Smooth muscle cell (in vitro differentiated cells): ENCODE measurements around the gene FKBP4. TPM values are rescaled to one million over a fixed set of nuclear protein-coding genes. Genes with fewer than 3 reads are reported as not detected.

ENCODE experiments used
- DNase-seq: peaks from one replicate; lab custom pipeline; 2025; ENCODE audit not compliant: unreplicated experiment; lab: John Stamatoyannopoulos, UW
- H2AFZ ChIP-seq: fragments of 200-600 bp; sonication (generic); 2 replicates; pipeline ENCODE4 v1.6.0; 2016; ENCODE audit warnings: antibody characterized with exemption, low read depth, mild to moderate bottlenecking
- H3F3A ChIP-seq: fragments of 200-600 bp; sonication (generic); 2 replicates; pipeline ENCODE4 v1.6.0; 2017; ENCODE audit warnings: antibody characterized with exemption, low read depth
- H3K27ac ChIP-seq: fragments of 200-600 bp; sonication (generic); 2 replicates; pipeline ENCODE4 v1.5.1; 2016; ENCODE audit warnings: low read depth, mild to moderate bottlenecking
- H3K27me3 ChIP-seq: fragments of 200-600 bp; sonication (generic); 2 replicates; pipeline ENCODE4 v1.6.1; 2016; ENCODE audit warnings: low read depth, mild to moderate bottlenecking
- H3K36me3 ChIP-seq: fragments of 200-600 bp; sonication (generic); 2 replicates; pipeline ENCODE4 v1.5.1; 2016; ENCODE audit warnings: low read depth
- H3K4me1 ChIP-seq: fragments of 200-600 bp; sonication (generic); 2 replicates; pipeline ENCODE4 v1.5.1; 2016; ENCODE audit warnings: low read depth
- H3K4me2 ChIP-seq: fragments of 200-600 bp; sonication (generic); 2 replicates; pipeline ENCODE4 v1.6.0; 2016; ENCODE audit warnings: mild to moderate bottlenecking
- H3K4me3 ChIP-seq: fragments of 200-600 bp; sonication (generic); 2 replicates; pipeline ENCODE4 v1.5.1; 2016; ENCODE audit warnings: mild to moderate bottlenecking
- H3K79me2 ChIP-seq: fragments of 200-600 bp; sonication (generic); 2 replicates; pipeline ENCODE4 v1.6.0; 2016; ENCODE audit warnings: low read depth, mild to moderate bottlenecking
- H3K9ac ChIP-seq: fragments of 200-600 bp; sonication (generic); 2 replicates; pipeline ENCODE4 v1.6.0; 2016; ENCODE audit warnings: low read depth
- H3K9me3 ChIP-seq: fragments of 200-600 bp; sonication (generic); replicated peaks from 2 replicates; pipeline ENCODE4 v1.5.1; 2016; ENCODE audit warnings: low read depth
- H4K20me1 ChIP-seq: fragments of 200-600 bp; sonication (generic); 2 replicates; pipeline ENCODE4 v1.6.0; 2016; ENCODE audit warnings: low read depth
- WGBS: methylation state at CpG from one replicate; pipeline ENCODE4 v1.1.7; 2016; ENCODE audit warnings: low lambda C conversion rate; 5-methylcytosine and 5-hydroxymethylcytosine counted together
- polyA plus RNA-seq: library from polyadenylated mRNA; unstranded; fragments of >200 nt; fragmentation: Nextera tagmentation; extraction: Ambion mirVana; gene quantifications from 2 replicates; pipeline ENCODE4 v1.2.1, GENCODE V29; 2016
- total RNA-seq: library from RNA; depleted of rRNA; stranded (reverse); fragments of >200 nt; gene quantifications from 2 replicates; pipeline ENCODE4 v1.2.3, GENCODE V29; 2014
- TF ChIP-seq, protein P1 (sequence below): fragments of 200-600 bp; sonication (generic); IDR thresholded peaks from 2 replicates; pipeline ENCODE4 v1.5.1; 2017; ENCODE audit warnings: borderline replicate concordance, mild to moderate bottlenecking, antibody characterized with exemption; ENCODE audit not compliant: insufficient read depth, poor library complexity, severe bottlenecking

Gene FKBP4
- total and polyA plus RNA-seq, 2 experiments from 2014 or later: 19.0 to 32.6 TPM

DNA sequence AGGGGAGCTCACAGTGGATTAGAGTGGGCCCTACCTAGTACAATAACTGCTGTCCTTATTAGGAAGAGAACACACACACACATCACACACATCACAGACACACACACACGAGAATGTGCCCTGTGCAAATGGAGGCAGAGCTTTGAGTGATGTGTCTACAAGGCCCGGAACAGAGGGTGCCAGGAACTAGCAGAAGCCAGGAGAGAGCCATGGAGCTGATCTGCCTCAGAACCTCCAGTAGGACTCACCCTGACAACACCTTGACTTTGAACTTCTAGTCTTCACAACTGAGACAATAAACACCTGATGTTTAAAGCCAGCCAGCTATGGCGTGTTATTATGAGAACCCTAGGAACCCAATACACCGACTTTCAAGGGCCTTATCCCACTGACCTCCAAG lies 29.7 kb upstream of the FKBP4 start:
- H2AFZ ChIP-seq: no peak overlapping the region
- no peak for DNase-seq
- H4K20me1 ChIP-seq: no peaks in the 10 kb centered on the region
- TF ChIP-seq, protein P1, sequence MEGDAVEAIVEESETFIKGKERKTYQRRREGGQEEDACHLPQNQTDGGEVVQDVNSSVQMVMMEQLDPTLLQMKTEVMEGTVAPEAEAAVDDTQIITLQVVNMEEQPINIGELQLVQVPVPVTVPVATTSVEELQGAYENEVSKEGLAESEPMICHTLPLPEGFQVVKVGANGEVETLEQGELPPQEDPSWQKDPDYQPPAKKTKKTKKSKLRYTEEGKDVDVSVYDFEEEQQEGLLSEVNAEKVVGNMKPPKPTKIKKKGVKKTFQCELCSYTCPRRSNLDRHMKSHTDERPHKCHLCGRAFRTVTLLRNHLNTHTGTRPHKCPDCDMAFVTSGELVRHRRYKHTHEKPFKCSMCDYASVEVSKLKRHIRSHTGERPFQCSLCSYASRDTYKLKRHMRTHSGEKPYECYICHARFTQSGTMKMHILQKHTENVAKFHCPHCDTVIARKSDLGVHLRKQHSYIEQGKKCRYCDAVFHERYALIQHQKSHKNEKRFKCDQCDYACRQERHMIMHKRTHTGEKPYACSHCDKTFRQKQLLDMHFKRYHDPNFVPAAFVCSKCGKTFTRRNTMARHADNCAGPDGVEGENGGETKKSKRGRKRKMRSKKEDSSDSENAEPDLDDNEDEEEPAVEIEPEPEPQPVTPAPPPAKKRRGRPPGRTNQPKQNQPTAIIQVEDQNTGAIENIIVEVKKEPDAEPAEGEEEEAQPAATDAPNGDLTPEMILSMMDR: no peak
- H3F3A ChIP-seq: no peaks in the 10 kb centered on the region
- H3K79me2 ChIP-seq: no peaks in the 10 kb centered on the region
- no peaks in the 10 kb centered on the region for H3K9me3 ChIP-seq
- H3K4me2 ChIP-seq: no peak overlapping the region
- no peak overlapping the region for H3K27ac ChIP-seq
- 91% methylated on average over 4 of the region's 4 CpGs for WGBS
- H3K27me3 ChIP-seq: peaks cover 4% of the 10 kb centered on the region
- no peak overlapping the region for H3K9ac ChIP-seq
- no peak overlapping the region for H3K4me3 ChIP-seq
- no peaks in the 10 kb centered on the region for H3K36me3 ChIP-seq
- no peaks in the 10 kb centered on the region for H3K4me1 ChIP-seq

- Histone ChIP-seq H3K36me3 (no peaks in the 10 kb centered on the region), H3F3A (no peaks in the 10 kb centered on the region), H3K9ac (no peak overlapping the region), H3K4me1 (no peaks in the 10 kb centered on the region), H3K4me3 (no peak overlapping the region), H3K27ac (no peak overlapping the region), H3K9me3 (no peaks in the 10 kb centered on the region), H3K79me2 (no peaks in the 10 kb centered on the region), H4K20me1 (no peaks in the 10 kb centered on the region), H3K4me2 (no peak overlapping the region), H3K27me3 (peaks cover 4% of the 10 kb centered on the region), H2AFZ (no peak overlapping the region)
- no peak for DNase-seq
- WGBS: 78% methylated on average over 6 of the region's 6 CpGs
- TF ChIP-seq, protein P1: no peak
Measured at GRCh38 chr12:2765608-2766007, 29.2 kb upstream of the FKBP4 start.

- no peak overlapping the region for H3K9ac ChIP-seq
- H2AFZ ChIP-seq: no peak overlapping the region
- no peak overlapping the region for H3K4me2 ChIP-seq
- no peaks in the 10 kb centered on the region for H4K20me1 ChIP-seq
- peaks cover 14% of the 10 kb centered on the region for H3K27me3 ChIP-seq
- no peaks in the 10 kb centered on the region for H3K4me1 ChIP-seq
- no peaks in the 10 kb centered on the region for H3K36me3 ChIP-seq
- no peak overlapping the region for H3K27ac ChIP-seq
- no peaks in the 10 kb centered on the region for H3F3A ChIP-seq
- WGBS: 86% methylated on average over 10 of the region's 10 CpGs
- DNase-seq: no peak
- no peak overlapping the region for H3K4me3 ChIP-seq
- TF ChIP-seq, protein P1: no peak
- no peaks in the 10 kb centered on the region for H3K9me3 ChIP-seq
- no peaks in the 10 kb centered on the region for H3K79me2 ChIP-seq
Measured at GRCh38 chr12:2768224-2768961, 26.4 kb upstream of the FKBP4 start.
